ENCODE data around the gene MORC4.

The MORC4 gene

DNA sequence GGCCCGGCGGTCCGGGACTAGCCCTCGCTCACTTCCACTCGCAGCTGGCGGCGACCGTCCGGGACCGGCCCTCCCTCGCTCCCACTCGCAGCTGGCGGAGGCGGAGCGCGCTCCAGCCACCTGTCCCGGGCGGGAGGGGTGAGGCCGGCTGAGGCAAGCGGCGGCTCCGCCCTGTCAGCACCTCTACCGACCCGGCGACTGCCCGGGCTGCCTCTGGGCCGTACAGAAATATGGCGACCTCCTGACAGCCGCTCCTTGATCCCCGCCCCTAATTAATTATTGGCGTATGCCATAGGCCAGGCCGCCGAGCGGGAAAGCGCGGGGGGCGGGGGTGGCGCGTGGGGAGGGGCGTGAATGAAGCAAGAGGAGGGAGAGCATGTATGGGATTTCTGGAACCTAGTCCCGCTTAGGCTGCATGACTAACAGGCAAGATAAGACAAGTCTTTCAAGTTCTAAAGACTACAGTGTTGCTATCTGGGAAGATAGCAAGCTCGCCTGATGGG, at the start of gene MORC4:
MORC4 (minus strand) TSS at position 200 of the 503 bp plus-strand sequence. CDS start 243 bp downstream, outside the sequence.
- WGBS (ENCODE audit: insufficient coverage, insufficient read length), result no CpG with 5 or more reads among the region's 42 CpGs
- Histone ChIP-seq H3K4me1 (ENCODE audit: control insufficient read depth, insufficient read depth, low read length) (no peaks in the 10 kb centered on the region; the same call in 1 of the 2 replicates), H3K36me3 (ENCODE audit: control insufficient read depth, insufficient read depth, low read length) (no peaks in the 10 kb centered on the region), H3K9me3 (ENCODE audit: control insufficient read depth, insufficient read depth, low read length) (no peaks in the 10 kb centered on the region), H3K4me3 (ENCODE audit: low read length) (peak within 1 kb of the TSS; percentile 82; the same call in 1 of the 2 replicates), H3K27me3 (ENCODE audit: control insufficient read depth, insufficient read depth, low read length) (no peaks in the 10 kb centered on the region), H3K27ac (ENCODE audit: low read length) (no peak within 1 kb of the TSS)
- peak; percentile 37 for DNase-seq (ENCODE audit: low read depth, low spot score)

- H3K4me1 ChIP-seq (ENCODE audit: control insufficient read depth, insufficient read depth, low read length), result no peaks in the 10 kb centered on the region
- WGBS (ENCODE audit: insufficient coverage, insufficient read length), result no CpG with 5 or more reads among the region's 1 CpG
- no peak overlapping the region for H3K27ac ChIP-seq (ENCODE audit: low read length)
- DNase-seq (ENCODE audit: low read depth, low spot score), result no peak
- no peaks in the 10 kb centered on the region for H3K27me3 ChIP-seq (ENCODE audit: control insufficient read depth, insufficient read depth, low read length)
- H3K9me3 ChIP-seq (ENCODE audit: control insufficient read depth, insufficient read depth, low read length), result no peaks in the 10 kb centered on the region
- H3K4me3 ChIP-seq (ENCODE audit: low read length), result no peak overlapping the region
- H3K36me3 ChIP-seq (ENCODE audit: control insufficient read depth, insufficient read depth, low read length), result no peaks in the 10 kb centered on the region
Measured at GRCh38 chrX:107047622-107048021, 47.6 kb upstream of the MORC4 start.

GRCh38 chrX:107029752-107030151, 29.7 kb upstream of the MORC4 start:
- no peak for DNase-seq (ENCODE audit: low read depth, low spot score)
- H3K27me3 ChIP-seq (ENCODE audit: control insufficient read depth, insufficient read depth, low read length), result no peaks in the 10 kb centered on the region
- WGBS (ENCODE audit: insufficient coverage, insufficient read length), result no CpG with 5 or more reads among the region's 1 CpG
- H3K36me3 ChIP-seq (ENCODE audit: control insufficient read depth, insufficient read depth, low read length), result no peaks in the 10 kb centered on the region
- no peak overlapping the region for H3K27ac ChIP-seq (ENCODE audit: low read length)
- H3K4me1 ChIP-seq (ENCODE audit: control insufficient read depth, insufficient read depth, low read length), result no peaks in the 10 kb centered on the region
- H3K9me3 ChIP-seq (ENCODE audit: control insufficient read depth, insufficient read depth, low read length), result no peaks in the 10 kb centered on the region
- H3K4me3 ChIP-seq (ENCODE audit: low read length), result no peak overlapping the region

- Histone ChIP-seq H3K4me1 (ENCODE audit: control insufficient read depth, insufficient read depth, low read length) (no peaks in the 10 kb centered on the region), H3K4me3 (ENCODE audit: low read length) (no peak overlapping the region), H3K9me3 (ENCODE audit: control insufficient read depth, insufficient read depth, low read length) (no peaks in the 10 kb centered on the region), H3K36me3 (ENCODE audit: control insufficient read depth, insufficient read depth, low read length) (no peaks in the 10 kb centered on the region), H3K27me3 (ENCODE audit: control insufficient read depth, insufficient read depth, low read length) (no peaks in the 10 kb centered on the region), H3K27ac (ENCODE audit: low read length) (no peak overlapping the region)
- DNase-seq (ENCODE audit: low read depth, low spot score), result peak; percentile 4
- no CpG with 5 or more reads among the region's 2 CpGs for WGBS (ENCODE audit: insufficient coverage, insufficient read length)
Measured at GRCh38 chrX:107025545-107025944, 25.5 kb upstream of the MORC4 start.

- Histone ChIP-seq H3K4me3 (ENCODE audit: low read length) (no peak overlapping the region), H3K9me3 (ENCODE audit: control insufficient read depth, insufficient read depth, low read length) (no peaks in the 10 kb centered on the region), H3K36me3 (ENCODE audit: control insufficient read depth, insufficient read depth, low read length) (no peaks in the 10 kb centered on the region), H3K4me1 (ENCODE audit: control insufficient read depth, insufficient read depth, low read length) (no peaks in the 10 kb centered on the region), H3K27me3 (ENCODE audit: control insufficient read depth, insufficient read depth, low read length) (no peaks in the 10 kb centered on the region), H3K27ac (ENCODE audit: low read length) (no peak overlapping the region)
- WGBS (ENCODE audit: insufficient coverage, insufficient read length), result no CpG with 5 or more reads among the region's 1 CpG
- no peak for DNase-seq (ENCODE audit: low read depth, low spot score)
Measured at GRCh38 chrX:107014936-107015335, 14.9 kb upstream of the MORC4 start.

GRCh38 chrX:107008034-107008433, 8.0 kb upstream of the MORC4 start:
- H3K27me3 ChIP-seq (ENCODE audit: control insufficient read depth, insufficient read depth, low read length), result no peaks in the 10 kb centered on the region

DNA sequence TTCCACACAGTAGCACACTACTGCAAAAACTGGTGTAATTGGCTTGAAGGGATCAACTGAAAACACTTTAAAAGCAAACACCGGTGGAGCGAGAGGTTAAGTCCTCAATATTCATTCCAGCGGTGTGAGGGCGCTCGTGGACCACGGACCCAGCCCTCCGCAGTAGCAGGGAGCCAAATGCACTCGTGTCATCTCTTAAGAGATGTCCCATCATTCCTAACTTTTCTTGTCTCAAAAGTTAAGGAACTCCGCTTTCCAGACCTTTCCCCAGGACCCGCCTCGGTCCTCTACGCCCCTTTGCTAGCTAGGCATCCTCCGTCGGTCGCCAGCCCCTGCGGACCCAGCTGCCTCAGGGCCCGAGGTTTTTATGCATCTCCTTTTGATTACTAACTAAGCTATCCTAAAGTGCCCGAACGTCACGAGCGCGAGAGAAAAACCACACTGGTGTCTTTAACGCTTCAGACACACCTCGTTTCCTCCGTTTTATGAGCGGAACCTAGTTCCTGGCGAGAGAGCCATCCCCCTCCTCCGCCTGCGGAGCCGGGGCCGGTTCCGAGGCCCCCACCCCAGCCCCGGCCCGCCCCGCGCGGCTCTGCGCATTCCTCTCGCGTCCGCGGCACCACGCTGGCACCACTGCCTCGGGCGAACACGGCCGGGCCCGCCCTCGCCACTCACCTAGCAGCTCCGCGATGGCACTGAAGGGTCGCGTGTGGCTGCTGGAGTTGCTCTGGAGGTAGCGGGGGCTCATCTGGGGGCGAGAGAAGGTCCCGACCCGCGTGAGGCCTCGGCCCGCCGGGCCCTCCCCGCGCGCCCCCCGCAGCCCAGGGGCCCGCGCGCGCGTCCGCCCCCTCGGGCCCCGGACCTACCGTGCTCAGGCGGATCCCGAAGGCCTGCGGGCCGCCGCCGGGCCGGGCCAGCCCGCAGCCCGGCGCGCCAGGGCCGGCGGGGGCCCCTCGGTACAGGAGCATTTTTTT, 723 bp downstream of the MORC4 start:
- Histone ChIP-seq H3K27ac (ENCODE audit: low read length) (no peak overlapping the region), H3K4me3 (ENCODE audit: low read length) (peak overlapping the region; percentile 82; the same call in 1 of the 2 replicates), H3K36me3 (ENCODE audit: control insufficient read depth, insufficient read depth, low read length) (no peaks in the 10 kb centered on the region), H3K27me3 (ENCODE audit: control insufficient read depth, insufficient read depth, low read length) (no peaks in the 10 kb centered on the region), H3K9me3 (ENCODE audit: control insufficient read depth, insufficient read depth, low read length) (no peaks in the 10 kb centered on the region), H3K4me1 (ENCODE audit: control insufficient read depth, insufficient read depth, low read length) (no peaks in the 10 kb centered on the region; the same call in 1 of the 2 replicates)
- DNase-seq (ENCODE audit: low read depth, low spot score), result no peak
- WGBS (ENCODE audit: insufficient coverage, insufficient read length), result no CpG with 5 or more reads among the region's 88 CpGs

More at GRCh38 chrX:107008034-107008433, 8.0 kb upstream of the MORC4 start:
- Histone ChIP-seq H3K9me3 (ENCODE audit: control insufficient read depth, insufficient read depth, low read length) (no peaks in the 10 kb centered on the region), H3K4me1 (ENCODE audit: control insufficient read depth, insufficient read depth, low read length) (no peaks in the 10 kb centered on the region), H3K27ac (ENCODE audit: low read length) (no peak overlapping the region), H3K4me3 (ENCODE audit: low read length) (no peak overlapping the region), H3K36me3 (ENCODE audit: control insufficient read depth, insufficient read depth, low read length) (no peaks in the 10 kb centered on the region)
- no CpG with 5 or more reads among the region's 4 CpGs for WGBS (ENCODE audit: insufficient coverage, insufficient read length)
- DNase-seq (ENCODE audit: low read depth, low spot score), result no peak

DNA sequence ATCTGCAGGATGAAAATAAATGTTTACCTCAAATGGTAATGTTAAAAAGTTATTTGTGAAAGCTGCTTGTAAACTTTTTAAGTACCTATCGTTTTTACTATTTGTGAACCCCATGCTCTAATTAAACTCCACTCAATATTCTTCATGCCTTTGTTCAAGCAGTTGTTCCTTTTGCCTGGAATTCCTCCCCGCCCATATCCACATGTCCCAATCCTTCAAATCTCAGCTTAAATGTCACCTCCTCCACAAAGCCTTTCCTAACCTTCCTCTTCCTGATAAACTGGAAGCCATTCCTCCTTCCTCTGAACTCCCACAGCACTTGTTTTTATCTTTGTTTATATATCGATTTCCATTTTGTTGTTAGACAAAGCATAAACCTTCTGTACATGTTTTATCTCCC, 2.4 kb downstream of the MORC4 start:
- H3K4me1 ChIP-seq (ENCODE audit: control insufficient read depth, insufficient read depth, low read length), result no peaks in the 10 kb centered on the region; the same call in 1 of the 2 replicates
- no peak for DNase-seq (ENCODE audit: low read depth, low spot score)
- no peaks in the 10 kb centered on the region for H3K36me3 ChIP-seq (ENCODE audit: control insufficient read depth, insufficient read depth, low read length)
- no peak overlapping the region for H3K27ac ChIP-seq (ENCODE audit: low read length)
- no peak overlapping the region for H3K4me3 ChIP-seq (ENCODE audit: low read length)
- WGBS (ENCODE audit: insufficient coverage, insufficient read length), result no CpG with 5 or more reads among the region's 3 CpGs
- H3K9me3 ChIP-seq (ENCODE audit: control insufficient read depth, insufficient read depth, low read length), result no peaks in the 10 kb centered on the region
- H3K27me3 ChIP-seq (ENCODE audit: control insufficient read depth, insufficient read depth, low read length), result no peaks in the 10 kb centered on the region

DNA sequence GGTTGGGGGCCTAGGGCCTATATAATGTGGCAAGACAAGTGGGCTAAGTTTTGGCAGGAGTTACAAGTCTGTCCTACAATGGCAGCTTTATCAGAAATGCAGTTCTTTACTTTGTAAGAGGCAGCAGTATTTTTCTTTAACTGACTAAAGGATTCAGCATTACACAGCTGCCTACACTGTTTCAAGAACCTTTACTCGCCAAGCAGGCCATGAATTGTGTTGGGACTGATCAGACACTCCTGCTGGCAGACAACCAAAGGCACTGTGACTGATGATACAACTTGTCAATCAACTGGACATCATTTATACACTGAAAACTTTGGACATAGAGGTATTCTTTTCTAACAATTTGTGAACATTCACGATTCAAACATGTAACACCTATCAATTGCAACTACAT, 4.3 kb downstream of the MORC4 start:
- Histone ChIP-seq H3K4me3 (ENCODE audit: low read length) (no peak overlapping the region), H3K27ac (ENCODE audit: low read length) (no peak overlapping the region), H3K36me3 (ENCODE audit: control insufficient read depth, insufficient read depth, low read length) (no peaks in the 10 kb centered on the region), H3K9me3 (ENCODE audit: control insufficient read depth, insufficient read depth, low read length) (no peaks in the 10 kb centered on the region), H3K4me1 (ENCODE audit: control insufficient read depth, insufficient read depth, low read length) (no peaks in the 10 kb centered on the region; the same call in 1 of the 2 replicates), H3K27me3 (ENCODE audit: control insufficient read depth, insufficient read depth, low read length) (no peaks in the 10 kb centered on the region)
- WGBS (ENCODE audit: insufficient coverage, insufficient read length), result no CpG with 5 or more reads among the region's 2 CpGs
- no peak for DNase-seq (ENCODE audit: low read depth, low spot score)

GRCh38 chrX:106987488-106987887, 12.5 kb downstream of the MORC4 start:
- DNase-seq (ENCODE audit: low read depth, low spot score), result no peak
- H3K9me3 ChIP-seq (ENCODE audit: control insufficient read depth, insufficient read depth, low read length), result no peaks in the 10 kb centered on the region
- no peak overlapping the region for H3K27ac ChIP-seq (ENCODE audit: low read length)
- H3K36me3 ChIP-seq (ENCODE audit: control insufficient read depth, insufficient read depth, low read length), result no peaks in the 10 kb centered on the region
- no CpG with 5 or more reads among the region's 2 CpGs for WGBS (ENCODE audit: insufficient coverage, insufficient read length)
- H3K4me1 ChIP-seq (ENCODE audit: control insufficient read depth, insufficient read depth, low read length), result no peaks in the 10 kb centered on the region
- no peaks in the 10 kb centered on the region for H3K27me3 ChIP-seq (ENCODE audit: control insufficient read depth, insufficient read depth, low read length)
- no peak overlapping the region for H3K4me3 ChIP-seq (ENCODE audit: low read length)
